Peyer's patch (tissue), 4 donors: ENCODE data around the gene PDGFA. TPM values are rescaled to one million over a fixed set of nuclear protein-coding genes. Genes with fewer than 3 reads are reported as not detected.

Experiments
- DNase-seq, 3 donors: peaks; one replicate each; pipeline ENCODE4 v3.0.0-alpha.2; 2017 to 2019
- H3K27ac ChIP-seq, 4 donors: fragments of 200-600 bp; sonication (generic); one replicate each; pipeline ENCODE4 v1.5.1; 2016 to 2019
- H3K27me3 ChIP-seq, 2 donors: fragments of 200-600 bp; sonication (generic); one replicate each; pipeline ENCODE4 v1.5.1; 2019
- H3K36me3 ChIP-seq, 3 donors: fragments of 200-600 bp; sonication (generic); one replicate each; pipeline ENCODE4 v1.5.1; 2016 to 2019
- H3K4me1 ChIP-seq, 4 donors: fragments of 200-600 bp; sonication (generic); one replicate each; pipeline ENCODE4 v1.5.1; 2016 to 2019
- H3K4me3 ChIP-seq, 4 donors: fragments of 200-600 bp; sonication (generic); 1 replicate in 3 of 4; 2 replicates in 1 of 4; pipeline ENCODE4 v1.5.1; 2016 to 2019; ENCODE audit warnings: mild to moderate bottlenecking in 1 of 4
- H3K9me3 ChIP-seq, 4 donors: fragments of 200-600 bp; sonication (generic); one replicate each; pipeline ENCODE4 v1.5.1; 2016 to 2019; ENCODE audit warnings: mild to moderate bottlenecking in 1 of 4
- POLR2A ChIP-seq, 2 donors: fragments of 450-650 bp; IDR thresholded peaks; one replicate each; pipeline ENCODE4 v1.5.1; 2017; ENCODE audit warnings: antibody characterized with exemption in 2 of 2, mild to moderate bottlenecking in 2 of 2, moderate library complexity in 2 of 2
- total RNA-seq, 4 donors: library from RNA; depleted of rRNA; stranded (reverse); fragments of >200 nt; gene quantifications; one replicate each; pipeline ENCODE4 v1.1.0, GENCODE V29; 2016
- TF ChIP-seq, protein P1 (sequence below), 6 experiments: fragments of 450-650 bp in 4 of 6; fragments of 200-600 bp in 2 of 6; sonication (generic) in 1 of 6; IDR thresholded peaks; one replicate each; pipeline ENCODE4 v1.5.1; 2017 to 2019; ENCODE audit warnings: antibody characterized with exemption in 6 of 6, mild to moderate bottlenecking in 3 of 6, moderate library complexity in 1 of 6

Gene PDGFA
- total RNA-seq, 4 donors from 2014 or later: 5.8 to 97.8 (median 59.4) TPM

GRCh38 chr7:479948-480499, 39.6 kb downstream of the PDGFA start:
- no peak for TF ChIP-seq POLR2A (IDR thresholded peaks at IDR 0.05)
- TF ChIP-seq, protein P1, sequence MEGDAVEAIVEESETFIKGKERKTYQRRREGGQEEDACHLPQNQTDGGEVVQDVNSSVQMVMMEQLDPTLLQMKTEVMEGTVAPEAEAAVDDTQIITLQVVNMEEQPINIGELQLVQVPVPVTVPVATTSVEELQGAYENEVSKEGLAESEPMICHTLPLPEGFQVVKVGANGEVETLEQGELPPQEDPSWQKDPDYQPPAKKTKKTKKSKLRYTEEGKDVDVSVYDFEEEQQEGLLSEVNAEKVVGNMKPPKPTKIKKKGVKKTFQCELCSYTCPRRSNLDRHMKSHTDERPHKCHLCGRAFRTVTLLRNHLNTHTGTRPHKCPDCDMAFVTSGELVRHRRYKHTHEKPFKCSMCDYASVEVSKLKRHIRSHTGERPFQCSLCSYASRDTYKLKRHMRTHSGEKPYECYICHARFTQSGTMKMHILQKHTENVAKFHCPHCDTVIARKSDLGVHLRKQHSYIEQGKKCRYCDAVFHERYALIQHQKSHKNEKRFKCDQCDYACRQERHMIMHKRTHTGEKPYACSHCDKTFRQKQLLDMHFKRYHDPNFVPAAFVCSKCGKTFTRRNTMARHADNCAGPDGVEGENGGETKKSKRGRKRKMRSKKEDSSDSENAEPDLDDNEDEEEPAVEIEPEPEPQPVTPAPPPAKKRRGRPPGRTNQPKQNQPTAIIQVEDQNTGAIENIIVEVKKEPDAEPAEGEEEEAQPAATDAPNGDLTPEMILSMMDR (IDR thresholded peaks at IDR 0.05): no peak
- Histone ChIP-seq H3K36me3 (no peaks in the 10 kb centered on the region), H3K4me3 (no peak overlapping the region), H3K27me3 (no peaks in the 10 kb centered on the region), H3K4me1 (no peaks in the 10 kb centered on the region), H3K9me3 (no peaks in the 10 kb centered on the region), H3K27ac (no peak overlapping the region)
- peak in 1 of 3 donors; percentile 31 for DNase-seq

DNA sequence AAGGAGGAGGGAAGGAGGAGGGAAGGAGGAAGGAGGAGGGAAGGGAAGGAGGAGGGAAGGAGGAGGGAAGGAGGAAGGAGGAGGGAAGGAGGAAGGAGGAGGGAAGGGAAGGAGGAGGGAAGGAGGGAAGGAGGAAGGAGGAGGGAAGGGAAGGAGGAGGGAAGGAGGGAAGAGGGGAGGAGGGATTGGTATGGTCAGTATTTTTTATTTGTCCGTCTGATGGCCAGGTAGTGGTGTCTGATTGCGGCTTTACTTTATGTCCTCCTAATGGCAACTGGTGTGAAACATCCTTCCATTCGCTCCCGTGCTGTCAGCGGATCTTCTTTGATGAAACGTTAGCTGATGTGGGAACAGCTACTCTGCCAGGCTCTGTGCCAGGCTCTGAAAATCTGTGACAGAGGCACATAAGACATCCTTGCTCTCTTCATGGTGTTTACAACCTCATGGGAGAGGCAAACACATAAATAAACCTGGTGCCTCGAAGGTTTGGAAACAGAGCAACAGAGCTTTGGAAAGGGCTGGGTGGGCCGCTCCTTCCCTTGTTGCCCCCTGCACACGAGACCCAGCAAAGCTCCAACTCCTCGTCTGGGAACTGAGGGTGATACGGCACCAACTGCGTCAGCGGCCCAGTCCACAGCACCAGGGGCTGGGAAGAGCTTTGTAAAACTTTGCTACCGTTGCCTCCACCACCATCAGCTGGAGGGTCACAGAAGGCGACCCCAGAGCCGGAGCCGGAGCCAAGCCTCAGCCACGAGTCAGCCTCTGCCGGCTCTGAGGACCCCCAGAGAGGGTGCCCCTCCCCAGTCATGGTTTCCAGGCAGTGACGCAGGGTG, 40.3 kb downstream of the PDGFA start:
- H3K4me1 ChIP-seq: no peaks in the 10 kb centered on the region
- no peak overlapping the region for H3K4me3 ChIP-seq
- no peaks in the 10 kb centered on the region for H3K36me3 ChIP-seq
- peak in 1 of 3 donors; percentile 19 for DNase-seq
- no peaks in the 10 kb centered on the region for H3K27me3 ChIP-seq
- TF ChIP-seq POLR2A (IDR thresholded peaks at IDR 0.05): no peak
- TF ChIP-seq, protein P1 (IDR thresholded peaks at IDR 0.05): no peak
- peaks cover 0 to 5% (median 2%) of the 10 kb centered on the region in 4 donors for H3K9me3 ChIP-seq
- no peak overlapping the region for H3K27ac ChIP-seq

DNA sequence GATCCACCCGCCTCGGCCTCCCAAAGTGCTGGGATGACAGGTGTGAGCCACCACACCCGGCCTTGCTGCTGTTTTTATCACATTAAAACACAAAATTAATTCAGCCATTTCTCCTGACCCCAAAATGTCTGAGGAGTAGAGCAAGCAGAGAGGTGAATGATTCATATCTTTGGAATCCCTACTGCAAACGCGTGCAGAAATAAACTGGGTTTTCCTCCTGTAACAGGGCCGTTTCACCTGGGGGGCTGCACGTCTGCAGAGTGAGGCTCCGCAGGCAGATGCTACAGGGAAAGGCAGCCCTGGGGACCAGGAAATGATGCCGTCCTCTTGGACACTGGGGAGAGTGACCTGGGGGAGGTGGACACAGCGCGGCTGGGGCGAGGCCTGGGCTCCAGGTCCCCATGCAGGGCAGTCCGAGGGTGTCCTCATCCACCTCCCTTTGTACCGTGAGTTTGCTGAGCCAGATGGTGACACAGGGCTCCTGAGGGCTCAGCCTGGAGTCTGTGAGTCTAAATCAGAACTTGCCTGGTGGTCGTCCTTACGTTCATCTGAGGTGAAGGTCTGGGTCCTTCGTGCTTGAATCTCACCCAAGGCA, 41.9 kb downstream of the PDGFA start:
- Histone ChIP-seq H3K4me3 (no peak overlapping the region), H3K36me3 (no peaks in the 10 kb centered on the region), H3K27ac (no peak overlapping the region), H3K9me3 (peaks cover 0 to 6% (median 2%) of the 10 kb centered on the region in 4 donors), H3K27me3 (no peaks in the 10 kb centered on the region), H3K4me1 (no peaks in the 10 kb centered on the region)
- TF ChIP-seq POLR2A (IDR thresholded peaks at IDR 0.05): no peak
- TF ChIP-seq, protein P1 (IDR thresholded peaks at IDR 0.05): no peak
- no peak for DNase-seq

DNA sequence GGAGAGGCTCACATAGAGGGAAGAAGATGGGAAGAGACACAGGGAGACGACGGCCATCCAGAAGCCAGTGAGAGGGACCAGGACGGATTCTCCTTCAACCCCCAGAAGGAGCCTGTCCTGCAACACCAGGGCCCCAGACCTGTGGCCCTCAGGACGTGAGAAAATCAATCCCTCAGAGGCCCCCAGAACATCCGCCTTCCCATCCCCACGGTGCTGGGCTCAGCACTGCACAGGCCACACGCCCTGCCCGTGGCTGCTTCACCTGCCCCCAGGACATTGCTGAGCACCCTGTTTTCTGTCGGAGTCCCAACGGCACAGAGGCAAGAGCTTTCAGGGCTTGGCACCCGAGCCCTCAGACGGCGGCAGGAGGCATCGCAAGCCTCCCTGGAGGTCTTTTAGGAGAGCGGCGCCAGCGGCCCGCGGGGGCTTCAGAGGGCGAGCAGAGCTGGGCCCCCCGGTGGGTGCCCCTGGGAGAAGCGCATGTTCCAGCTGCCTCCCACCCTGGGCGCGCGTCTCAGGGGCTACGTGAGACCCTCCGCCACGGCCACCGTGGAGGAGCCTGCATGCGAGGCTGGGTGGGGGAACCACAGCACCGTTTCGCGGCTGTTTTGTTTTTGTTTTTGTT, 42.8 kb downstream of the PDGFA start:
- peak in 1 of 3 donors; percentile 38 for DNase-seq
- no peak for TF ChIP-seq POLR2A (IDR thresholded peaks at IDR 0.05)
- TF ChIP-seq, protein P1 (IDR thresholded peaks at IDR 0.05): no peak
- H3K36me3 ChIP-seq: no peaks in the 10 kb centered on the region
- H3K27me3 ChIP-seq: no peaks in the 10 kb centered on the region
- H3K4me1 ChIP-seq: peaks cover 0 to 5% (median 0%) of the 10 kb centered on the region in 4 donors
- H3K27ac ChIP-seq: no peak overlapping the region
- H3K4me3 ChIP-seq: no peak overlapping the region
- peaks cover 0 to 6% (median 2%) of the 10 kb centered on the region in 4 donors for H3K9me3 ChIP-seq

- H3K4me3 ChIP-seq: no peak overlapping the region
- H3K36me3 ChIP-seq: no peaks in the 10 kb centered on the region
- peaks cover 0 to 5% (median 0%) of the 10 kb centered on the region in 4 donors for H3K4me1 ChIP-seq
- peak in 1 of 3 donors; percentile 16 for DNase-seq
- no peak overlapping the region for H3K27ac ChIP-seq
- no peaks in the 10 kb centered on the region for H3K27me3 ChIP-seq
- no peak for TF ChIP-seq POLR2A (IDR thresholded peaks at IDR 0.05)
- TF ChIP-seq, protein P1 (IDR thresholded peaks at IDR 0.05): no peak
- H3K9me3 ChIP-seq: peaks cover 0 to 6% (median 2%) of the 10 kb centered on the region in 4 donors
These were observed 43.6 kb downstream of the PDGFA start for GRCh38 chr7:475951-476441.
